NCI-H1417 (cell line): ENCODE measurements around the gene GAS2L1.

Experiments used
- DNase-seq, 3 experiments: peaks; one replicate each; lab custom pipeline; 2025; lab: John Stamatoyannopoulos, UW

Gene GAS2L1

GRCh38 chr22:29327089-29327764 lies 20.8 kb downstream of the GAS2L1 start:
- DNase-seq = no peak

GRCh38 chr22:29328055-29328454 lies 21.6 kb downstream of the GAS2L1 start:
- DNase-seq = no peak

GRCh38 chr22:29328566-29329500 lies 22.4 kb downstream of the GAS2L1 start:
- DNase-seq = no peak

- no peak for DNase-seq
Observed at GRCh38 chr22:29329581-29329980, 23.1 kb downstream of the GAS2L1 start.

GRCh38 chr22:29330291-29330690 lies 23.8 kb downstream of the GAS2L1 start:
- no peak for DNase-seq

GRCh38 chr22:29330753-29331152 lies 24.3 kb downstream of the GAS2L1 start:
- no peak for DNase-seq

- DNase-seq = no peak
Observed at GRCh38 chr22:29331213-29331612, 24.8 kb downstream of the GAS2L1 start.

GRCh38 chr22:29331658-29332300 lies 25.3 kb downstream of the GAS2L1 start:
- no peak for DNase-seq

- no peak for DNase-seq
Observed at GRCh38 chr22:29332886-29333496, 26.5 kb downstream of the GAS2L1 start.

GRCh38 chr22:29334148-29334547 lies 27.7 kb downstream of the GAS2L1 start:
- no peak for DNase-seq

- no peak for DNase-seq
Observed at GRCh38 chr22:29334696-29335344, 28.4 kb downstream of the GAS2L1 start.

- no peak for DNase-seq
Observed at GRCh38 chr22:29335656-29336055, 29.2 kb downstream of the GAS2L1 start.

GRCh38 chr22:29336751-29337490 lies 30.5 kb downstream of the GAS2L1 start:
- no peak for DNase-seq

- no peak for DNase-seq
Observed at GRCh38 chr22:29337631-29338284, 31.3 kb downstream of the GAS2L1 start.

- no peak for DNase-seq
Observed at GRCh38 chr22:29338398-29338797, 31.9 kb downstream of the GAS2L1 start.

- no peak for DNase-seq
Observed at GRCh38 chr22:29339381-29340235, 33.2 kb downstream of the GAS2L1 start.

- no peak for DNase-seq
Observed at GRCh38 chr22:29340566-29340965, 34.1 kb downstream of the GAS2L1 start.

- DNase-seq = no peak
Observed at GRCh38 chr22:29341056-29341848, 34.8 kb downstream of the GAS2L1 start.

- DNase-seq = no peak
Observed at GRCh38 chr22:29341849-29342127, 35.3 kb downstream of the GAS2L1 start.
